Measurements from ENCODE around the gene DLK1. TPM values are rescaled to one million over a fixed set of nuclear protein-coding genes. Genes with fewer than 3 reads are reported as not detected.

The DLK1 gene
- total RNA-seq, 1 donor from 2014 or later = not detected

- TF ChIP-seq CTCF (IDR thresholded peaks at IDR 0.05; ENCODE audit: insufficient read depth, low read length, severe bottlenecking) = no peak
- no peak overlapping the region for H3K4me3 ChIP-seq (ENCODE audit: low read depth, low read length)
- H3K27me3 ChIP-seq (ENCODE audit: control insufficient read depth, insufficient read depth, low read length) = peaks cover 4% of the 10 kb centered on the region
- FAIRE-seq (no peak), DNase-seq (ENCODE audit: low read depth) (no peak)
- no peaks in the 10 kb centered on the region for H3K36me3 ChIP-seq (ENCODE audit: control insufficient read depth, insufficient read depth, low read length)
These were observed 48.7 kb downstream of the DLK1 start for GRCh38 chr14:100775351-100775830.

GRCh38 chr14:100775831-100776591 is 49.3 kb downstream of the DLK1 start:
- no peak overlapping the region for H3K4me3 ChIP-seq (ENCODE audit: low read depth, low read length)
- no peaks in the 10 kb centered on the region for H3K36me3 ChIP-seq (ENCODE audit: control insufficient read depth, insufficient read depth, low read length)
- H3K27me3 ChIP-seq (ENCODE audit: control insufficient read depth, insufficient read depth, low read length) = peaks cover 4% of the 10 kb centered on the region
- FAIRE-seq (no peak), DNase-seq (ENCODE audit: low read depth) (no peak)
- no peak for TF ChIP-seq CTCF (IDR thresholded peaks at IDR 0.05; ENCODE audit: insufficient read depth, low read length, severe bottlenecking)

- H3K36me3 ChIP-seq (ENCODE audit: control insufficient read depth, insufficient read depth, low read length) = no peaks in the 10 kb centered on the region
- DNase-seq (ENCODE audit: low read depth) (no peak), FAIRE-seq (no peak)
- no peak for TF ChIP-seq CTCF (IDR thresholded peaks at IDR 0.05; ENCODE audit: insufficient read depth, low read length, severe bottlenecking)
- peaks cover 4% of the 10 kb centered on the region for H3K27me3 ChIP-seq (ENCODE audit: control insufficient read depth, insufficient read depth, low read length)
- H3K4me3 ChIP-seq (ENCODE audit: low read depth, low read length) = no peak overlapping the region
These were observed 50.1 kb downstream of the DLK1 start for GRCh38 chr14:100776681-100777365.

GRCh38 chr14:100777366-100777817 is 50.7 kb downstream of the DLK1 start:
- no peak for TF ChIP-seq CTCF (IDR thresholded peaks at IDR 0.05; ENCODE audit: insufficient read depth, low read length, severe bottlenecking)
- DNase-seq (ENCODE audit: low read depth) = no peak
- FAIRE-seq = no peak
- Histone ChIP-seq H3K4me3 (ENCODE audit: low read depth, low read length) (no peak overlapping the region), H3K27me3 (ENCODE audit: control insufficient read depth, insufficient read depth, low read length) (peaks cover 4% of the 10 kb centered on the region), H3K36me3 (ENCODE audit: control insufficient read depth, insufficient read depth, low read length) (no peaks in the 10 kb centered on the region)

- no peak for TF ChIP-seq CTCF (IDR thresholded peaks at IDR 0.05; ENCODE audit: insufficient read depth, low read length, severe bottlenecking)
- FAIRE-seq (no peak), DNase-seq (ENCODE audit: low read depth) (no peak)
- peaks cover 4% of the 10 kb centered on the region for H3K27me3 ChIP-seq (ENCODE audit: control insufficient read depth, insufficient read depth, low read length)
- H3K36me3 ChIP-seq (ENCODE audit: control insufficient read depth, insufficient read depth, low read length) = no peaks in the 10 kb centered on the region
- H3K4me3 ChIP-seq (ENCODE audit: low read depth, low read length) = no peak overlapping the region
These were observed 51.3 kb downstream of the DLK1 start for GRCh38 chr14:100777818-100778525.
